ENCODE measurements around the gene GLRX.

The GLRX gene, protein sequence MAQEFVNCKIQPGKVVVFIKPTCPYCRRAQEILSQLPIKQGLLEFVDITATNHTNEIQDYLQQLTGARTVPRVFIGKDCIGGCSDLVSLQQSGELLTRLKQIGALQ

DNA sequence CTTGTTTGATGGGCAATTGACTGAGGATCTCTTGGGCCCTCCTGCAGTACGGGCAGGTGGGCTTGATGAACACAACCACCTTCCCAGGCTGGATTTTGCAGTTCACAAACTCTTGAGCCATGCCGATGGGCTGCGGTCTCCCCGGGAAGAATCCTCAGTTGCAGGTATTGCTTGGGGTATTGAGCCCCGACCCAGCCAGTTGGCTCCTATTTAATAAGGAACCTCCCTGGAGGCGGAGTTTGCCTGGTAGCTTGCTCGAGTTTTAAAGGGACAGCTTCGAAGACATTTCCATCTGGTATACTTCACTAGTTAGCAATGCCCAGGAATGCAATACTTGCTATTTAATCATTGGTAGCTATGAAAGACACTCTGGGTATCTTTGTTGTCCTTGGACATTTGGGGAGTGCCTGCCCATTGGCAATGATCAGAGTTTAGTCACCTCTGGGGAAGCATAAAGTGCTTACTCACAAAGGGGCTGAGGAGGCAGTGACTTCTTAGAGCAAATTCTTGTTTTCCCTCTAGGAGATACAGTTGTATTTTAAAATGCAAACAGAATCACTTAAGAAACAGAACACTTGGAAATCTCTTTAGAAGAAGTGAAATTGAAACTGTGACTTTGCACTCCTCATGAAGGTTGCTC is at the start of gene GLRX:
Gene GLRX, minus strand, starts transcription at position 185 of the 640 bp plus-strand sequence. Its CDS starts 64 bp downstream, at position 121.
- peak; percentile 78 for DNase-seq (ENCODE audit: low spot score)

DNA sequence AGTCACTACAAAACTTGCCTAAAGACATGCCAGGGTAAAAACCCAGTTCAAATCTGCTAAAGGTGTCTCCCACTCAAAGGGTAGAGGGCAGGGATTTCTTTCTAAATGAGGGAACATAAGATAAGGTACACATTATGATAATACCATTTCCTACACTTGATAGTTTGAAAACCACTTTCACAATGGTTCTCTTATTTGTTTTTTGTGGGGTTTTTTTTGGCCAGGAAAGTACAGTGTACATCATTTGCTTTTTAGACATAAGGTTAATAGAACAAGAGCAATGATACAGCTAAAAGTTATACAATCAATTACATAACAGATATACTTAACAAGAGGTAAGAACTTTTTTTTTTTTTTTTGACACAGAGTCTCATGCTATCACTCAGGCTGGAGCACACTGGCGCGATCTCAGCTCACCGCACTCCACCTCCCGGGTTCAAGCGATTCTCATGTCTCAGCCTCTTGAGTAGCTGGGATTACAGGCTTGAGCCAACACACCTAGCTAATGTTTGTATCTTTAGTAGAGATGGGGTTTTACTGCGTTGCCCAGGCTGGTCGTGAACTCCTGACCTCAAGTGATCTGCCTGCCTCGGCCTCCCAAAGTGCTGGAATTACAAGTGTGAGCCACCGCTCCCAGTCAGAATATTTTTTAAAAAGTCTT is 48.8 kb upstream of the GLRX start:
- DNase-seq (ENCODE audit: low spot score), result no peak

DNA sequence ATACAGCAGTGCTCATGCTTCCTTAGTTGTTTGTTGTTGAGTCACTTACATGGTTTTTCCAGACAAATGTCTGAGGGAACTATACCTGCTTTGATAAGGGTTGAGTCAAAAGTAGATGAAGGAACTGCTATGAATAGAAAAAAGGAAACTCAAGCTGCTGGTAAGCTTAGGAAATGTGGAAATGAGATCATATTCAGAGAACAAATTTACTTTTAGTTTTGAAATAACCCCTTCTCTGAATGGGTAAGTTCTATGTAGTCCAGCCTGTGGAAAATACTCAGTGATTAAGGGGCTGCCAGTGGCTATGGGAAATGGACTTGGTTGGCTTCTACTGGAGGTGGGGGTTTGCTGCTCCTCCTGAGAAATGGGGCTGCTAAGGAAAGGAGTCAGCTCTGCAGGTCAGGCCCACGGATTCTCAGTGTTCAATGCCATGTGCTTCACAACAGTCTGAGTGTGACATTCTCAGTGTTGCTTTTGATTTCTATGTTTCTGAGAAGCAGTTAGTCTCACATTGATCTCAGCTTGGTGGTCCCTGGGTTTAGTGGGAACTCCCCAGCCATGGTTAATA is 47.7 kb upstream of the GLRX start:
- peak; percentile 25 for DNase-seq (ENCODE audit: low spot score)

DNA sequence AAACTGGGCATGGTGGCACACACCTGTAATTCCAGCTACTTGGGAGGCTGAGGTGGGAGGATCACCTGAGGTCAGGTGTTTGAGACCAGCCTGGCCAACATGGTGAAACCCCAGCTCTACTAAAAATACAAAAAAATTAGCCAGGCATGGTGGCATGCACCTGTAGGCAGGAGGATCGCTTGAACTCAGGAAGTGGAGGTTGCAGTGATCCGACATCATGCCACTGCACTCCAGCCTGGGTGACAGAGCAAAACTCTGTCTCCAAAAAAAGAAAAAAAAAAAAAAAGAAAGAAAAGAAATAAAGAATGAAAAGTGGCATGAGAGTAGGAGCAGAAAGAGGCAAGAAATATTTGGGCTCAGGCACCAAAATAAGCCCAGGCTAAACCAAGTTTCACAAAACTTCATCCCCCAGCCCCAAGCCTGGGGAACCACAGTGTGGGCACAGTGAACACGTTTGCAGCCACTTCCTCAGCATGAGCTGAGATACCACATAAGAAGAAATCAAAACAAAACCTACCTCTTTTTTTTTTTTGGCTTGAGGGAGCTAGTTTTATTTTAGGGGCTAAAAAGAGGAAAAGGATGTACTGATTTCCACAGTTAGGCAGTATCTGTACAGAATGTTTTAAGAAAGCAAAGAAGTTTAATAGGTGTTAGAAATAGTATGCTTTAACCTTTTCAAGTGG is 46.8 kb upstream of the GLRX start:
- DNase-seq (ENCODE audit: low spot score), result peak; percentile 34

DNA sequence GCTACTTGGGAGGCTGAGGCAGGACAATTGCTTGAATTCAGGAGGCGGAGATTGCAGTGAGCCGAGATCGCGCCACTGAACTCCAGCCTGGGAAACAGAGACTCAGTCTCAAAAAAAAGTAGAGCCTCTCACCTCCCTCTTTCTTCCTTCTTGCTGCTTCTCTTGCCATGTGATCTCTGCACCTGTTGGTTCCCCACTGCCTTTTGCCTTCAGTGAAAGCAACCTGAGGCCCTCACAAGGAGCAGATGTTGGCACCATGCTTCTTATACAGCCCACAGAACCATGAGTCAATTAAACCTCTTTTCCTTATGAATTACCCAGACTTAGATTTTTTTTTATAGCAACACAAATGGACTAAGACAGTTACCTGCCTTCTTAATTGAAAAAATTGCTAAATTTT is 45.6 kb upstream of the GLRX start:
- DNase-seq (ENCODE audit: low spot score), result no peak

DNA sequence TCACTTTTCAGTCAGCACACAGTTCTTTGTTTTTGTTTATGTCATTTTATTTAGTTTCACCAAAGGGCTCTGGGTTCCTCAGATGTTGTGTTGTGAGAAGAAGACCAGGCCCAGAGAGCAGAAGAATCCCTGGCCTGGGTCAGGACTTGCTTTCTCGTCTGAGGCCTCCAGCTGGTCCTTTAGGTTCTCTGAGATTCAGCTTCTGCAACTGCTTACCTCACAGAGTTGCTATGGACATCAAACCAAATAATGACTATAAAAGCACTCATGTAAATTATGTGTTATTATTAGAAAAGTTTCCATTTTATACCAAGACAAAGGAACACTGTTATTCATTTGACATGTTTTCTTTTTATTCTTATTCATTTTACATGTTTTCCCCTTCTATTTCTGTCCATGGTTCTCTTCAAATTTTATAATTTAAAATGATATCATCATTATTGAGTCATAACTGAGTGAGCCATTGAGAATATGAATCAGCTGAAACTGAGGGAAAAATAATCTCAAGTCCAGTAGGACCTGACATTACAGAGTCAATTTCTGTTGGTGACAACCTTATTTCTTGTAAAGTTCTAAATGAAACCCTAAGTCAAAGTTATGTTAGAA is 44.0 kb upstream of the GLRX start:
- DNase-seq (ENCODE audit: low spot score), result no peak

DNA sequence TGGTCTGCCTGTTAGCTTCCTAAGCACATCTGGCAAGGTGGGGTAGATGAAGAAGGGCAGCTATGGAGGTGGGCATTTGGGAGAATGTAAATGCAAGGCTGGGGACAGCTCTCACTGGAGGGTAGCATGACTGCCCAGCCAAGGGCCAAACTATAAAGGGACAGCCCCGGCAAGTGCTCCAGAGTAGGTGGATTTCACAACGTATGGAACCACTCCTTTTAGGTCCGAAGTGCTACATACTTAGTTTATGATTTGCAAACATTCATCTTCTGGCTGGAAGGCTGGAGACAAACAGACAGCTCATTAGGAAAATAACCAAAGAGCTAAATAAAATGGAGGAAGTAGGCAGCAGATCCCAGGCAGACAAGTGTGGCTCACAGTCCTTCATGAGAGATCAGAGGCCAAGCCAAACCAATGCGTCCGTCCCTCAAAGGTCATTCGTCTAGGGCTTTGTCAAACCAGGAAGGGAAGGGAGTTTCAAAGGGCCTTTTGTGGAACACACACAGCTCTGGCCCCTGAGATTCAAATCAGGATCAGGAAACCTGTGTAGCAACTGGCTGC is 42.5 kb upstream of the GLRX start:
- no peak for DNase-seq (ENCODE audit: low spot score)

DNA sequence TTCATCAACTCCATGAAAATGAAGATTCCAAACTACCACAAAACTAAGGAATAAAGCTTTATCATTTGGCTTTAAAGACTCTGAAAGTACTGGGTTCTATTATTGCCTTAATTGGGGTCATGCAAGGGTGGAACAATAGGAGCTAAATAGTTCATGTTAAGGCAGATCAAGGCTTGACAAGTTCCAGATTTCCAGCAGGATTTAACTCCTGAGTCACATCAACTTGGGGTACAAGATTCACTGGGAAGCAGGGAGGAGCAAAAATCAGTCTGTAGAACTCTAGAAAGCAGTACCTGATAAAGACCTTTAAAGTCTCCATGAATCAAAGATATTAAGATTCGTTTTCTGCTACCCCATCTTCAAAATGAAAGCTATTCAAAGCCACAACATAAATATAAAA is 41.9 kb upstream of the GLRX start:
- DNase-seq (ENCODE audit: low spot score), result no peak

DNA sequence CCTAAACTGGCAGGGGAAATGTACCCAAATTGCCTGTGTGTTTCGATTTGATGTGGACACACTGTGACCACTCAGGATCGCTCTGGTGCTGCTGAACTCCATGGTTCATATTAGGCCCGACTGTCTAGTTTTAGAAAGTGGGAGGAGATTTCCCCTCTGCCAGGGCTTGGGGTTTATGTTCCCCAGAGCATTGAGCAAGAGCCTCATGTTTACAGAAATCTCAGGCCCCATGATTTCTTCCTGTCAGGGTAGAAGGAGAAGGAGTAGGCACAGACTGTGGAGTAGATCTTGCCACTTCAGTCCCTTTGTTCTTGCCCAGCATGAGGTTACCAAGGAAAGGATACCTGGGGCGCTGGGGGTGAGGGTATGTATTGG is 40.8 kb upstream of the GLRX start:
- DNase-seq (ENCODE audit: low spot score), result peak; percentile 47

DNA sequence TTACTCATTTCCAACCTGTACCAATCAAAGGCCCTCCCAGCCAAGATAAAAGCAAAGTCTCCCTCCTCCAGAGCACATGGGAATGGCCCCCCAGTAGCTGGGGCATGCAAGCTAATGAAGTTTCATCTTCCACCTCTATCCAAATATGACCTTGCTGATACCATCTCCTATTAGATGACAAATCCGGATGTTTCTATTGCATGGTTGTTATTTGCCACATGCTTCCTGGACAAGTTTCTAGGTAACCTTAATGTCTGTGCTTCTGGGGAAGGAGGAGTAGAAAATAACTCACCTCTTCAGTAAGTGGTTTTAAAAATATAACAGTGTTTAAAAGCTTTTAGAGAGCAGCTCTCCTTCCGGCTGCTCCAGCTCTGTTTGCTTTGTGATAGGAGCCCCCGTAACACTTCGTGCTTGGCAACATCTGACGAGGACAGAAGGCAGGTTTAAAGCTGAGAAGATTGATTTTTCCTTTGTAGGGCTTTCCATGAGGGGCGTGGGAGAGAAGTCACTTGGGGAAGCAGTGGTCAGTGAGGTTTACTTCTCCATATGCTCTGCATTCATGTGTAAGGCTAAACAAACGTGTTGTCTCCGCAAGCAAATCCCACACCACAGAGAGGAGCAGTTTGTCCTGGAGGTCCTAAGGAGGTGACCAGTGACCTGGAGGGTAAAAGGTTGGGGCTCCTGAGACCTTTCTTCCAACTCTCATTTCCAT is 40.3 kb upstream of the GLRX start:
- DNase-seq (ENCODE audit: low spot score), result no peak

DNA sequence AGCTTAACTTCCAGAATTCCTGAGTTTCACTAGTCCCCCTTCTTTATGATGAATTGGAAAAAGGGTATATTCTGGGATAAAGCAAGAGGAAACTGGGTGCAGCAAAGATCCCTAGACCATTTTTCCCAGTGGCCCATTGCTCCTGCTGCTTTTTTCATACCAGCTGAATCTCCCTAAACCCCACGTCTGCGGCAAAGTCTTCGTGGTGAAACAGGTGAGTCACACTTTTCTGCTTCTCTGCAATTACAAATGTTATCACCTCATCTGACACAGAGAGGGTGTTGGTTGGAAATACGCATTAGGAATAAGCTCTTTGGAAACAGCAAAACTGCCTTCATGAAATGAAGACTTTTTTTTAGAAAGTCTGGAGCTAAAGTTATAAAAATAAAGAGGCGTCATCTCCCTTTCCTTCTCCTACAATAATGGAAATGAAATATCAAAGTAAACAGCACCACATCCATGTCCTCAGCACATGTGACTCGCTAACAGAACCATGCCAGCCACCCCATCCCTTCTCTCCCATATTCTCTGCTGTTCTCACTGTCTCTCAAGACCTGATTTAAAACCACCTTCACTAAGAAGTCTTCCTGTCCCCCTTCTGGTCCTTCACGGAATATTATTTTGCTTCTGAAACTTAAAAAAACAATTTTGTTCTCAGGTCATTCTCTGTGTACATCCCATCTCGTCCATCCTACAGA is 39.5 kb upstream of the GLRX start:
- DNase-seq (ENCODE audit: low spot score), result peak; percentile 75

DNA sequence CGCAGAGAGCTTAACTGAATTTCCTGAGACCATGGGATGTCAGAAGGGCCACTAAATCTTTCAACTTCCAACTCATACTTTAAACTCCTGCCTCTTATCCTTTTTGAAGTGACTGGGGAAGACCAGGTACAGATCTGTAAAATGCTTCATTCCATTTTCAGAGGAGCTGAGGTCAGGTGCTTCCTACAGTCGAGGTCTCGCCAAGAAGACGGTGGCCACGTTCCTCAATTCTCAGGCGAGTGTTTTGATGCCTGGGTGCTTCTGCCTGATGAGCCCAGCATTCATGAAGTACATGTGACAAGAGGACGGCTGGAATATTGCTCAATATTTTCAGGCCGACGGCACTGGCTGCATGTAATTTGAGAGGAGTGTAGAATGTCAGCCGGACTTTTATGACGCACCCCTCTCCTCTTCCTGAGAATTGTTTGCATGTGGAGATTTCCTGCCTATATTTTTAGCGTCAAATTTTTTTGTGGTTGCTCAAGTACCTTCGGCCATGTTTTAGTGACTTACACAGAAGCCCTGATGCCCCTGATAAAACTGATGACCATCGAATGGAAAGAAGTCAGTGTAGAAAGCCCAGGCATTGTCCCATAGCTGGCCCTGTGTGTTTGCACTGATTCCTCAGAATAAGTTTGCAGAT is 38.8 kb upstream of the GLRX start:
- peak; percentile 34 for DNase-seq (ENCODE audit: low spot score)

DNA sequence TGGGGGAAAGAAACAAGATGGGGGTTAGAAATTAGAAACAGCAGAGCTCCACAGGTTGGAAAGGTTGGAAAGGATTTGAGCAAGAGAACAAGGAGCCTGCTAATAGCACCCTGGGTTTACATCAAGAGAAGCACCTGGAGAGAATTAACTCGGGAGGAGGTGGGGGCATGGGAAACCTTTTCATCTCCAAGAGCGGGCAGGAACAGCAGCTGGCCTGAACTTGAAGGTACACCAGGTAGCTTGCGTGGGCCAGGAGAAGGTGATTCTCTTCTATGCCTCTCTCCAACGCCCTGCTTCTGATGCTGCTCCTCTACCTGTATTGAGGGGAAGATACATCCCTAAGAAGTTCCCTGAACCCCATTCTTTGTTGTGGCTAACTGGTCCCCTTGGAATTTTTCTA is 37.1 kb upstream of the GLRX start:
- DNase-seq (ENCODE audit: low spot score), result no peak

DNA sequence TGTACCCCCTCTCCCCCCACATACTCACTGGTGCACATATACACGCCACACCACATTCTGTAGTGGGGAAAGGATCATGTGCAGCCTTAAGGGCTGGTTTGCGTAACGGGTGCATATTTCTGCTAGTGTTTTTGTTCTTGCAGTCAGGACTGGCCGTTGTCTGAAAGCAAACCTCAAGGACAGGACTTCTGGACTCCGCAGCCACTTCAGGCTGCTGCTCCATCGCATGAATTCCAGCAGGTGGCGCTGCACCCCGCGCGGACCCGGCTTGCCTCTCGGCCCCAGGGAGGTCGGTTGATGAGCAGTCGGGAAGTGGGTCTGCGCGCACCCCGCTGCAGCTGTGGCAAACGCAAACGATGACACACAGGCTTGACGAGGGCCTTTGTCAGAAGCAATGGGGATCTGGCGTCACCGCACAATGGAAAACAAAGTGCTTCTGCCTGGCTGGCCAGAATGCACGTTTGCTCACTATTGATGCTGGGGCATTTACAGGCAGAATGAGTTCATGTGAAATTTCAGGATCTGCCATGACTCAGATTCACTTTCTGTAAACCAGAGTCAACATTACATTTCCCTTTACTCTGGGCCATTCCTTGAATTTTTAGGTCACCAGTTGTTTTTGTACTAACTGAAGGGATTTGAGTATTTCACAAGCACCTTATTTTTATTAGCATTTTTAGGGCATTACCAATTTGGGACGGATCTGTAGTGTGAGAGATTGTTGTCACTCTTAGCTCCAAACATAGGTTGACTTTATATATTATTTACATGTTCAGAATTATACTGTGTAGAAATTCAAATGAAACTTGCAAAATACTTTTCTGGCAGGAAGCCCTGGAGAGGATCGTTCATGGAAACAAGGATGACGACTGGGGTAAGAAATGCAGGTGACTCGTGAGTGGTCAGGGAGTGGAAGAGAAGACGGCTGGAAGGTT is 36.4 kb upstream of the GLRX start:
- peak; percentile 93 for DNase-seq (ENCODE audit: low spot score)

DNA sequence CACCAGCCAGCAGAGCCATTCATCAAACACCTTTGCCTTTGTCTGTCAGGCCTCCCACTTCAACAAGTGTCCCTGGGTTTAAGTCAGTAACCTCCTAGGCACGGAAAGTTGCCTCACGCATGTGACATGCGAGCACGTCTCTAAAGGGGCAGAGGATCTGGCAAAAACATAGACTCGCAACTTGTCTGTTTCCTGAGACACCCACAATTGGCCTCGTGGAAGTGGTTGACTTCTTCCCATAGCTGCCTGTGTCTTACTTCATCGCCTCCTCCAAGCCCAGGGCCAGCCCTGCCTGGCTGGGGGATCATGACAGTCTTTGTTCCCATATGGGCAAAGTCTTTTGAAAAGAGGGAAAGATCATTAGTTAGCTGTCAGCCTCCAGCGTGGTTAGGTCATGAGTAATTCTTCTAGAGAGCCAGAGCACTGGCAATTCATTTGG is 35.5 kb upstream of the GLRX start:
- peak; percentile 38 for DNase-seq (ENCODE audit: low spot score)

DNA sequence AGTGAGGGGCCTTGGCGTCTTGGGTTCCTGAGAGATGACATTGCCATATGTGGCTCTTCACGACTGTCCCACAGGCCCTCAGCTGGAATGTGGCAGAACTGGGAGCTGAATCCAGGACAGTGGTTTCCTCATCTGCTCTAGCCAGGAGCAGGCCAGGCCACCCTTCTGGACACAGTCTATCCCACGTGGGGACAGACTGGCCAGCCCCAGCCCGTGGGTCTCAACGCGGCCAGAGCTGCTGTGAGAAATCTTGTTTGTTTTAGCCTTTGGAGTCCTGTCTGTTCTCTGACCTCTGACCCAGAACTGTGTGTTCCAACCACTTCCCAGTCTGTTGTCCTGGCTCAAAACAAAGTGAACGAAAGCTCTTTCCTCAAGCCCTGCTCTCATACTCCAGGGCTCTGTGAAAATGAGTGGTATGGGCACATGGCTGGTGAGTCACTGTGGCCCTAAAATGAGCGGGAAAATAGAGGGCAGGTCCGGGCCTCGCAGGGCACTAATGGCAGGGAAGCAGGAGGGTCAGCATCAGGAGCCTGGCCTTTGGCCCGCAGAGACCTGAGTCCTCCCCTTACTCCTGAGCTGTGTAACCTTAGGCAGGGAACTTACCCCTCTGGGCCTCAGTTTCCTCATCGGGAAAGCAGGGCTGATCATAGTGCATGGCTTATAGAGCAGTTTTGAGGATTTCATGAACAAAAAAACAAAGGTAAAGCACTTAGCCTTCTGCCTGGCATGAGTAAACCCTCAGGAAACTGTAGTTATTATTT is 34.8 kb upstream of the GLRX start:
- DNase-seq (ENCODE audit: low spot score), result no peak

DNA sequence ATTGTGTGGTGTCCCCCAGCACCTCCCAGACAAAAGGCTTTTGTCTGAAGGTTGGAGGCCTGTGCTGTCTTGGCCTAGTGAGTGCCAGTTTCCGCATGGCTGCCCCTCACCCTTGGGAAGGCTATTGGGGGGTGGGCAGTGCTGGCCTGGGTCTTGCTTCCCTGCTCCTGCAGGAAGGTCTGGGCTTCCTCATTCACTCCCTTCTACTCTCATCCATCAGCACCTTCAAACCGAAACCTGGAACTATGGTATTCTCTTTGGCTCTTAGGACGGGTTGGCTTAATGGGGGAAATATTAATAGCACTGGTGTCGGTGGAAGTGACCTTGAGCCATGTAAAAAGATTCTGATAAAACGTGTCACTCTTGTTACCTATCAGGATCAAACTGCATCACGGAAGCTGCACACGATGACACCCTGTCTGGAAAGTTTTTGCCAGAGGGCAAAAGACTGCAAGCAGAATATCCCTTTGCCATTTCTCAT is 34.0 kb upstream of the GLRX start:
- peak; percentile 48 for DNase-seq (ENCODE audit: low spot score)

DNA sequence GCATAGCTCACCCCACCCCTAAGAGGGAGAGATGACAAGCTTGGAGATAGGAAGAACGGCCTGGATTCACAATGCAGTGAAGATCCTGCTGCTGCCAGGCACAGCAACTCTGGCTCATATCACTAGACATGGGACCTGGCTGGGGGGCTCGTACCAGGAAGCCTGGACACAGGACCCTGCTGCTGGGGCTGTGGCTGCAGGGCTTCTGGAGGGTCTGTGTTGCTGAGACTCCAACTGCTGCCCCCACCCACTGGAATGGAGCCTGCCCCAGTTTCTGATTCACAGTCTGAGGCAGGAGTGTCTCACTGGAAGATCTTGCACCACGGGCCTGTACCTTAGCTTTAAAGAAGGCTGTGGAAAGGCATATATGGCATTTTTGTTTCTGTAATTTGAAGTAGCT is 31.0 kb upstream of the GLRX start:
- no peak for DNase-seq (ENCODE audit: low spot score)

Measured in putamen (tissue), 1 donor.